ENCODE measurements around the gene PVR.

PVR gene

DNA sequence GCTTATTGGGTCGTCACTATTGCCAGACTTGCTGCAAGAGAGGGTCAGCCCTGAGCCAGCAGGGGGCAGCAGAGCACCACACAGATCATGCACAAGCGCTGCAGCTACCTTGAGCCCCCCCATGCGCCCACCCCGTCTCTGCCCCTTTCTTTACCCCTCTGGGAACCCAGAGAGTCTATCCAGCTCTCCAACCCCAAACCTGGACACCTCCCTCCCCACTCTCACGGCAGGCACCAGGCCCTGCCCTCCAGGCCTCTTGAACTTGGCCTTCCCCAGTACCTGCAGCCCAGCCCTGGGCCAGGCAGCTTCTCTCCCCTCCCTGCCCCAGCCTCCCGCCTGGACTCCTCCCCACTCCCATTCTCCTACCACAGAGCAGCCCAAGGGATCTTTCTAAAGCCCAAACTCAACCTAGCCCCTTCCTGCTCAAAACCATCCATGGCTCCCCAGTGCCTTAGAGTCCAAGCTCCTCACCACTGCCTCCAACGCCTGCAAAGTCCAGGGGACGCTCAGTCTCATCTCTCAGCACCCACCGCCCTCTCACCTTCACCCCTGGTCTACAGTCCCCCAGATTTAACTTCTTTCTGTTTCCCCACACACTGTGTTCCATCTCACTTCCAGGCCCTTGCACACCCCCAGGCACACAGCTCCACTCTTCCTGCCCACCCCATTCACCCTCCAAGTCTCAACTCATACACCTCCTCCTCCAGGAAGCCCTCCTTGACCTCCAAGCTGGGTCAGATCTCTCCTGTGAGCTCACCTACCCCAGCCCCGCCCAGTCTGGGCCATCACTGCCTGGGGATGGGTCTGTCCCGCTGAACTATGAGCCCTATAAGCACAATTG lies 45.8 kb downstream of the PVR start:
- DNase-seq (ENCODE audit: low spot score) = no peak
- TF ChIP-seq, protein P1, sequence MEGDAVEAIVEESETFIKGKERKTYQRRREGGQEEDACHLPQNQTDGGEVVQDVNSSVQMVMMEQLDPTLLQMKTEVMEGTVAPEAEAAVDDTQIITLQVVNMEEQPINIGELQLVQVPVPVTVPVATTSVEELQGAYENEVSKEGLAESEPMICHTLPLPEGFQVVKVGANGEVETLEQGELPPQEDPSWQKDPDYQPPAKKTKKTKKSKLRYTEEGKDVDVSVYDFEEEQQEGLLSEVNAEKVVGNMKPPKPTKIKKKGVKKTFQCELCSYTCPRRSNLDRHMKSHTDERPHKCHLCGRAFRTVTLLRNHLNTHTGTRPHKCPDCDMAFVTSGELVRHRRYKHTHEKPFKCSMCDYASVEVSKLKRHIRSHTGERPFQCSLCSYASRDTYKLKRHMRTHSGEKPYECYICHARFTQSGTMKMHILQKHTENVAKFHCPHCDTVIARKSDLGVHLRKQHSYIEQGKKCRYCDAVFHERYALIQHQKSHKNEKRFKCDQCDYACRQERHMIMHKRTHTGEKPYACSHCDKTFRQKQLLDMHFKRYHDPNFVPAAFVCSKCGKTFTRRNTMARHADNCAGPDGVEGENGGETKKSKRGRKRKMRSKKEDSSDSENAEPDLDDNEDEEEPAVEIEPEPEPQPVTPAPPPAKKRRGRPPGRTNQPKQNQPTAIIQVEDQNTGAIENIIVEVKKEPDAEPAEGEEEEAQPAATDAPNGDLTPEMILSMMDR (conservative IDR thresholded peaks at IDR 0.05; ENCODE audit: low read depth) = peak; percentile 88
- H3K27ac ChIP-seq = peak overlapping the region; percentile 55
- ChIA-PET POLR2A (ENCODE audit: low non-redundant PET) (no interaction called here), CTCF (interaction anchor here (0.5 to 3.1 kb wide), 16 partner anchors 11 to 247 kb away, joined by 3 to 18 read pairs (median 4); partner anchors contain the start of gene PVR)

DNA sequence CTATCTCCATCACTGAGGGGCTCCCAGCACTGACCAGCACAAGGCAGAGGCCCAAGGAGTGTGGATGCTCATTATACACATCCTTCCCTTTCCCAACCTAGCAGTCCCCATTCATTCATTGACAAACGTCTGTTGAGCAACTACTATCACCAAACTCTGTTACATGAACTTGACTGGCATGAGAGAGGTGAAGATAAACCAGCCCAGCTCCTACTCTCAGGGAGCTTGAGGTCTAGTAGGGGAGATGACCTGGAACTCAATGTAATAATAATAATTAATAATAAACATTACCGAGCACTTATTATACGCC lies 46.4 kb downstream of the PVR start:
- peak overlapping the region; percentile 55 for H3K27ac ChIP-seq
- CTCF ChIA-PET = interaction anchor here (1.1 to 3.1 kb wide), 4 partner anchors 12 to 119 kb away, joined by 3 to 18 read pairs (median 10); no protein-coding TSS in a partner anchor
- TF ChIP-seq, protein P1 (conservative IDR thresholded peaks at IDR 0.05; ENCODE audit: low read depth) = no peak
- POLR2A ChIA-PET (ENCODE audit: low non-redundant PET) = no interaction called here
- DNase-seq (ENCODE audit: low spot score) = no peak

GRCh38 chr19:44692379-44692721 lies 48.6 kb downstream of the PVR start:
- TF ChIP-seq, protein P1 (conservative IDR thresholded peaks at IDR 0.05; ENCODE audit: low read depth) = no peak
- ChIA-PET POLR2A (ENCODE audit: low non-redundant PET) (no interaction called here), CTCF (interaction anchor here (0.6 to 1.3 kb wide), 2 partner anchors 9 to 31 kb away, joined by 3 read pairs; no protein-coding TSS in a partner anchor)
- no peak for DNase-seq (ENCODE audit: low spot score)
- H3K27ac ChIP-seq = peak overlapping the region; percentile 82

- ChIA-PET CTCF (interaction anchor here (0.6 to 1.7 kb wide), 3 partner anchors 30 to 1842 kb away, joined by 3 to 6 read pairs (median 4); no protein-coding TSS in a partner anchor), POLR2A (ENCODE audit: low non-redundant PET) (no interaction called here)
- TF ChIP-seq, protein P1 (conservative IDR thresholded peaks at IDR 0.05; ENCODE audit: low read depth) = no peak
- peak overlapping the region; percentile 82 for H3K27ac ChIP-seq
- DNase-seq (ENCODE audit: low spot score) = no peak
Observed at GRCh38 chr19:44694184-44694579, 50.5 kb downstream of the PVR start.

GRCh38 chr19:44696939-44697669 lies 53.4 kb downstream of the PVR start:
- ChIA-PET CTCF (no interaction called here), POLR2A (ENCODE audit: low non-redundant PET) (no interaction called here)
- DNase-seq (ENCODE audit: low spot score) = no peak
- TF ChIP-seq, protein P1 (conservative IDR thresholded peaks at IDR 0.05; ENCODE audit: low read depth) = no peak
- peak overlapping the region; percentile 82 for H3K27ac ChIP-seq

DNA sequence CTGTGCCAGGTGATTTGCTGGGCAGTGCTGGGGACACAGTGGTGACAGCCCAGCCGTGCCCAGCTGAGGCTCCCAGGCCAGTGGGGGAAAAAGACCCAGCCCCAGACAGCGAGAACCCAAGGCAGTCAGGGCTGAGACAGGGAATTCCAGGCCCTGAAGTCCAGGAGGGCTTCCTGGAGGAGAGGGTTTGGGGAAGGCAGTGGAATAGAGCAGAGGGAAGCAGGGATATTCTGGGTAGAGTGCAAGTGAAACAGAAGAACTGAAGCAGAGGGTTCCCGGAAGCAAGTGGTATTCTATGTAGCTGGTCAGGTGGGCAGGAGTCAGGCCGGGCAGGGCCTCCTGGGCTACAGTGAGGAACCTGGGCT lies 53.9 kb downstream of the PVR start:
- peak overlapping the region; percentile 82 for H3K27ac ChIP-seq
- TF ChIP-seq, protein P1 (conservative IDR thresholded peaks at IDR 0.05; ENCODE audit: low read depth) = no peak
- DNase-seq (ENCODE audit: low spot score) = no peak
- ChIA-PET POLR2A (ENCODE audit: low non-redundant PET) (no interaction called here), CTCF (no interaction called here)
